GM23338 (cell line): Measurements from ENCODE around the gene TAGLN2.

Source experiments
- CREB1 ChIP-seq: fragments of 250-450 bp; sonication (Bioruptor Pico); IDR thresholded peaks from 2 replicates; pipeline ENCODE4 v1.5.0; 2020; ENCODE audit warnings: low read depth, mild to moderate bottlenecking, moderate library complexity
- CTCF ChIP-seq, 2 experiments: fragments of 200-600 bp in 1 of 2; sonication (generic) in 1 of 2; conservative IDR thresholded peaks; 2 replicates each; pipeline versions ENCODE4 v1.5.1 to v1.6.1; 2016 to 2017; ENCODE audit warnings: antibody characterized with exemption in 2 of 2, low read depth in 2 of 2, mild to moderate bottlenecking in 2 of 2, moderate library complexity in 1 of 2
- ETS1 ChIP-seq: IDR thresholded peaks from 2 replicates; pipeline ENCODE4 v1.6.1; 2016; ENCODE audit warnings: antibody characterized with exemption
- EZH2 ChIP-seq: fragments of 200-600 bp; sonication (generic); IDR thresholded peaks from one replicate; pipeline ENCODE4 v1.8.0; 2017; ENCODE audit warnings: antibody characterized with exemption, mild to moderate bottlenecking, low read depth; ENCODE audit not compliant: unreplicated experiment
- EZH2phosphoT487 ChIP-seq: fragments of 200-600 bp; sonication (generic); IDR thresholded peaks from one replicate; pipeline ENCODE4 v1.8.1; 2018; ENCODE audit warnings: antibody characterized with exemption; ENCODE audit not compliant: unreplicated experiment
- JUNB ChIP-seq: IDR thresholded peaks from one replicate; pipeline ENCODE4 v1.6.1; 2016; ENCODE audit warnings: antibody characterized with exemption; ENCODE audit not compliant: unreplicated experiment
- POLR2AphosphoS5 ChIP-seq: IDR thresholded peaks from 2 replicates; pipeline ENCODE4 v1.6.1; 2016; ENCODE audit warnings: antibody characterized with exemption, low read depth
- REST ChIP-seq: IDR thresholded peaks from one replicate; pipeline ENCODE4 v1.6.1; 2018; ENCODE audit warnings: antibody characterized with exemption; ENCODE audit not compliant: unreplicated experiment
- ZNF114 ChIP-seq: fragments of 250-450 bp; sonication (Bioruptor Pico); IDR thresholded peaks from 2 replicates; pipeline ENCODE4 v1.5.0; 2020; ENCODE audit warnings: mild to moderate bottlenecking, moderate library complexity
- ZNF331 ChIP-seq: fragments of 250-450 bp; sonication (Bioruptor Pico); IDR thresholded peaks from 2 replicates; pipeline ENCODE4 v1.5.0; 2020; ENCODE audit warnings: low read depth, mild to moderate bottlenecking, moderate library complexity
- ZNF462 ChIP-seq: fragments of 250-450 bp; sonication (Bioruptor Pico); IDR thresholded peaks from 2 replicates; pipeline ENCODE4 v1.5.0; 2020; ENCODE audit warnings: mild to moderate bottlenecking, moderate library complexity

GRCh38 chr1:159934136-159935039, 9.1 kb upstream of the TAGLN2 start:
- TF ChIP-seq CTCF (conservative IDR thresholded peaks at IDR 0.05; ENCODE audit: low read depth in 2 of 2): no peak
- no peak for TF ChIP-seq CREB1 (CRISPR knock-in tag)
- TF ChIP-seq EZH2phosphoT487: no peak
- TF ChIP-seq POLR2AphosphoS5: no peak
- TF ChIP-seq REST: no peak
- no peak for TF ChIP-seq EZH2
- no peak for TF ChIP-seq ZNF331
- TF ChIP-seq ETS1: no peak
- TF ChIP-seq ZNF462 (CRISPR knock-in tag): no peak
- no peak for TF ChIP-seq ZNF114 (CRISPR knock-in tag)
- no peak for TF ChIP-seq JUNB
